NB4 (cell line): ENCODE results near the gene OR2D2.

ENCODE experiments used
- MYC ChIP-seq: IDR thresholded peaks from 2 replicates; pipeline ENCODE4 v1.6.1; 2011; ENCODE audit warnings: low read depth, low read length
- POLR2A ChIP-seq: IDR thresholded peaks from 2 replicates; pipeline ENCODE4 v1.6.1; 2011; ENCODE audit warnings: mild to moderate bottlenecking; ENCODE audit not compliant: insufficient read length; ENCODE audit errors: extremely low read depth
- TF ChIP-seq, protein P1 (sequence below): IDR thresholded peaks from one replicate; pipeline ENCODE4 v1.5.1; 2012; ENCODE audit warnings: low read depth, low read length
- TF ChIP-seq, protein P2 (sequence below): IDR thresholded peaks from 2 replicates; pipeline ENCODE4 v1.6.1; 2011; ENCODE audit warnings: low read depth, low read length

- TF ChIP-seq, protein P1, sequence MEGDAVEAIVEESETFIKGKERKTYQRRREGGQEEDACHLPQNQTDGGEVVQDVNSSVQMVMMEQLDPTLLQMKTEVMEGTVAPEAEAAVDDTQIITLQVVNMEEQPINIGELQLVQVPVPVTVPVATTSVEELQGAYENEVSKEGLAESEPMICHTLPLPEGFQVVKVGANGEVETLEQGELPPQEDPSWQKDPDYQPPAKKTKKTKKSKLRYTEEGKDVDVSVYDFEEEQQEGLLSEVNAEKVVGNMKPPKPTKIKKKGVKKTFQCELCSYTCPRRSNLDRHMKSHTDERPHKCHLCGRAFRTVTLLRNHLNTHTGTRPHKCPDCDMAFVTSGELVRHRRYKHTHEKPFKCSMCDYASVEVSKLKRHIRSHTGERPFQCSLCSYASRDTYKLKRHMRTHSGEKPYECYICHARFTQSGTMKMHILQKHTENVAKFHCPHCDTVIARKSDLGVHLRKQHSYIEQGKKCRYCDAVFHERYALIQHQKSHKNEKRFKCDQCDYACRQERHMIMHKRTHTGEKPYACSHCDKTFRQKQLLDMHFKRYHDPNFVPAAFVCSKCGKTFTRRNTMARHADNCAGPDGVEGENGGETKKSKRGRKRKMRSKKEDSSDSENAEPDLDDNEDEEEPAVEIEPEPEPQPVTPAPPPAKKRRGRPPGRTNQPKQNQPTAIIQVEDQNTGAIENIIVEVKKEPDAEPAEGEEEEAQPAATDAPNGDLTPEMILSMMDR, result no peak
- TF ChIP-seq POLR2A, result no peak
- TF ChIP-seq, protein P2, sequence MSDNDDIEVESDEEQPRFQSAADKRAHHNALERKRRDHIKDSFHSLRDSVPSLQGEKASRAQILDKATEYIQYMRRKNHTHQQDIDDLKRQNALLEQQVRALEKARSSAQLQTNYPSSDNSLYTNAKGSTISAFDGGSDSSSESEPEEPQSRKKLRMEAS, result no peak
- no peak for TF ChIP-seq MYC
Measured at GRCh38 chr11:6900327-6900999, 8.2 kb upstream of the OR2D2 start.
